ENCODE results near the gene COL23A1.

DNA sequence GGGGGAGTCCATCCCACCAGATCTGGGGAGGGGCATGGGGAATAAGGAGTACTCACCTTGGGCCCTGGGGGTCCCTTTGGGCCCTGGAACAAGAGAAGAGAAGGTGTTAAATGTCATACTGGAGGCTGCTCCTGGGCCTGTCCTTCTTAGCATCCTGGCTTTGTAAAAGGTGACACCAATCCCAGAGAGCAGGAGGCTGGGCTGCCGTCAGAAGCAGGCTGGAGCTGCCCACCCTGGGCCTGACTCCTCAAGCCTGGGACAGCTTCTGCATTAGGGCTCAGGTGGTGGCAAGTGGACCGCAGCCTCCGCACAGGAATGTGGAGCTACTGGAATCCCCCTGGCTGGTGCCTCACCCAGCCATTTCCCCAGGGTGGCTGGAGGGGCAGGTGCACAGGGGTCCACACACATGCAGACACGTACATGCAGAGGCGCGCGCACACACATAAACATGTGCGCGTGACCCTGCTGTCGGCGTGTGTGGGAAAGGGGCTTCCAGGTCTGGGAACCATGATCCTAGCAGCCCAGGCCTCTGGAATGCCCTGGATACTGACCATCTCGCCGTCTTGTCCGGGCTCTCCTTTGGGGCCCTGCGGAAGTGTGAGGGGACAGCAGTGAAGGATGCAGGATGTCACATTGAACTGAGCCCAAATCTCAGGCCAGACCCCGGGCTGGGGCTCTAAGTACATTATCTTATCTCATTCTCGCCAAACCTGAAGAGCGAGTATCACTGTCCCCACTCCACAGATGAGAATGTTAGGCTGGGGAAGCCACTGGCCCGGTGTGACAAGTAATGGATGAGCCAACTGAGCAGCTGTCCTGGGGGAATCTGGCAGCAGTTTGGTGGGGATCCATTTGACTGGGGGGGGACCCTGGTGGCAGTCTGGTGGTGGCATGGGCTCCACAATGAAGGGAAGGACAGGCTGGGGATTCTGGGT lies 328.3 kb downstream of the COL23A1 start:
- no peak for TF ChIP-seq POLR2AphosphoS5 (IDR thresholded peaks at IDR 0.05; ENCODE audit: borderline replicate concordance, low read depth, low read length)
- TF ChIP-seq EZH2 (IDR thresholded peaks at IDR 0.05), result no peak
- no peak for TF ChIP-seq FOXP2 (optimal IDR thresholded peaks at IDR 0.05; ENCODE audit: control extremely low read depth, extremely low read length, insufficient read depth)

Measured in SK-N-MC (cell line).